Large intestine (tissue), 12 donors: Measurements from ENCODE around the gene REST. TPM values are rescaled to one million over a fixed set of nuclear protein-coding genes. Genes with fewer than 3 reads are reported as not detected.
A peak's percentile ranks its signal among the peaks of the same experiment; 100 is the strongest.

Experiments
- DNase-seq, 2 donors: peaks; one replicate each; pipeline versions ENCODE4 v3.0.0 to v3.0.0-alpha.2; 2013
- H3K27ac ChIP-seq: one replicate; pipeline ENCODE4 v1.5.1; 2013; ENCODE audit warnings: low read length
- H3K27me3 ChIP-seq: 2 replicates; pipeline ENCODE4 v1.6.1; 2013; ENCODE audit warnings: low read length; ENCODE audit not compliant: control insufficient read depth, insufficient read depth
- H3K36me3 ChIP-seq: 2 replicates; pipeline ENCODE4 v1.6.1; 2013; ENCODE audit warnings: low read length; ENCODE audit not compliant: control insufficient read depth, insufficient read depth
- H3K4me1 ChIP-seq: one replicate; pipeline ENCODE4 v1.6.1; 2013; ENCODE audit warnings: low read length; ENCODE audit not compliant: control insufficient read depth, insufficient read depth
- H3K4me3 ChIP-seq: one replicate; pipeline ENCODE4 v1.5.1; 2013; ENCODE audit warnings: low read length
- H3K9me3 ChIP-seq: one replicate; pipeline ENCODE4 v1.6.1; 2013; ENCODE audit warnings: mild to moderate bottlenecking, low read depth, low read length, moderate library complexity; ENCODE audit not compliant: control insufficient read depth
- WGBS: methylation state at CpG from one replicate; pipeline ENCODE4 v1.1.5; 2013; ENCODE audit warnings: low lambda C conversion rate; ENCODE audit not compliant: insufficient coverage; 5-methylcytosine and 5-hydroxymethylcytosine counted together
- long read RNA-seq, 11 donors: transcript quantifications; one replicate each; lab custom pipeline, GENCODE V29; 2026
- polyA plus RNA-seq: library from polyadenylated mRNA; unstranded; fragments of 120-200 nt; gene quantifications from one replicate; pipeline ENCODE4 v1.2.1, GENCODE V29; 2013

Gene REST, protein sequence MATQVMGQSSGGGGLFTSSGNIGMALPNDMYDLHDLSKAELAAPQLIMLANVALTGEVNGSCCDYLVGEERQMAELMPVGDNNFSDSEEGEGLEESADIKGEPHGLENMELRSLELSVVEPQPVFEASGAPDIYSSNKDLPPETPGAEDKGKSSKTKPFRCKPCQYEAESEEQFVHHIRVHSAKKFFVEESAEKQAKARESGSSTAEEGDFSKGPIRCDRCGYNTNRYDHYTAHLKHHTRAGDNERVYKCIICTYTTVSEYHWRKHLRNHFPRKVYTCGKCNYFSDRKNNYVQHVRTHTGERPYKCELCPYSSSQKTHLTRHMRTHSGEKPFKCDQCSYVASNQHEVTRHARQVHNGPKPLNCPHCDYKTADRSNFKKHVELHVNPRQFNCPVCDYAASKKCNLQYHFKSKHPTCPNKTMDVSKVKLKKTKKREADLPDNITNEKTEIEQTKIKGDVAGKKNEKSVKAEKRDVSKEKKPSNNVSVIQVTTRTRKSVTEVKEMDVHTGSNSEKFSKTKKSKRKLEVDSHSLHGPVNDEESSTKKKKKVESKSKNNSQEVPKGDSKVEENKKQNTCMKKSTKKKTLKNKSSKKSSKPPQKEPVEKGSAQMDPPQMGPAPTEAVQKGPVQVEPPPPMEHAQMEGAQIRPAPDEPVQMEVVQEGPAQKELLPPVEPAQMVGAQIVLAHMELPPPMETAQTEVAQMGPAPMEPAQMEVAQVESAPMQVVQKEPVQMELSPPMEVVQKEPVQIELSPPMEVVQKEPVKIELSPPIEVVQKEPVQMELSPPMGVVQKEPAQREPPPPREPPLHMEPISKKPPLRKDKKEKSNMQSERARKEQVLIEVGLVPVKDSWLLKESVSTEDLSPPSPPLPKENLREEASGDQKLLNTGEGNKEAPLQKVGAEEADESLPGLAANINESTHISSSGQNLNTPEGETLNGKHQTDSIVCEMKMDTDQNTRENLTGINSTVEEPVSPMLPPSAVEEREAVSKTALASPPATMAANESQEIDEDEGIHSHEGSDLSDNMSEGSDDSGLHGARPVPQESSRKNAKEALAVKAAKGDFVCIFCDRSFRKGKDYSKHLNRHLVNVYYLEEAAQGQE
- polyA plus RNA-seq = 22.3 TPM
- long read RNA-seq, donor 1, full-length matches to known transcripts = 2 of 43 reads
- long read RNA-seq, donor 1, partial matches to known transcripts = 23 of 43 reads
- long read RNA-seq, donor 1, other reads (novel, unspliced or antisense) = 18 of 43 reads
- long read RNA-seq, donor 2, full-length matches to known transcripts = 7 of 145 reads
- long read RNA-seq, donor 2, partial matches to known transcripts = 138 of 145 reads
- long read RNA-seq, donor 2, other reads (novel, unspliced or antisense) = 0 of 145 reads
- long read RNA-seq, donor 3, full-length matches to known transcripts = 9 of 169 reads
- long read RNA-seq, donor 3, partial matches to known transcripts = 79 of 169 reads
- long read RNA-seq, donor 3, other reads (novel, unspliced or antisense) = 81 of 169 reads
- long read RNA-seq, donor 4, partial matches to known transcripts = 0 of 1 reads
- long read RNA-seq, donor 4, other reads (novel, unspliced or antisense) = 0 of 1 reads
- long read RNA-seq, donor 5, full-length matches to known transcripts = 2 of 29 reads
- long read RNA-seq, donor 5, partial matches to known transcripts = 27 of 29 reads
- long read RNA-seq, donor 5, other reads (novel, unspliced or antisense) = 0 of 29 reads
- long read RNA-seq, donor 6, full-length matches to known transcripts = 7 of 91 reads
- long read RNA-seq, donor 6, partial matches to known transcripts = 51 of 91 reads
- long read RNA-seq, donor 6, other reads (novel, unspliced or antisense) = 33 of 91 reads
- long read RNA-seq, donor 7, full-length matches to known transcripts = 3 of 53 reads
- long read RNA-seq, donor 7, partial matches to known transcripts = 37 of 53 reads
- long read RNA-seq, donor 7, other reads (novel, unspliced or antisense) = 13 of 53 reads
- long read RNA-seq, donor 8, full-length matches to known transcripts = 8 of 170 reads
- long read RNA-seq, donor 8, partial matches to known transcripts = 121 of 170 reads
- long read RNA-seq, donor 8, other reads (novel, unspliced or antisense) = 41 of 170 reads
- long read RNA-seq, donor 9, full-length matches to known transcripts = 2 of 2 reads
- long read RNA-seq, donor 9, partial matches to known transcripts = 0 of 2 reads
- long read RNA-seq, donor 9, other reads (novel, unspliced or antisense) = 0 of 2 reads
- long read RNA-seq, donor 10, full-length matches to known transcripts = 8 of 141 reads
- long read RNA-seq, donor 10, partial matches to known transcripts = 92 of 141 reads
- long read RNA-seq, donor 10, other reads (novel, unspliced or antisense) = 41 of 141 reads
- long read RNA-seq, donor 11, full-length matches to known transcripts = 4 of 11 reads
- long read RNA-seq, donor 11, partial matches to known transcripts = 7 of 11 reads
- long read RNA-seq, donor 11, other reads (novel, unspliced or antisense) = 0 of 11 reads

- Histone ChIP-seq H3K27me3 (no peaks in the 10 kb centered on the region), H3K36me3 (no peaks in the 10 kb centered on the region), H3K4me3 (peak within 1 kb of the TSS; percentile 83), H3K4me1 (peaks cover 11% of the 10 kb centered on the region), H3K9me3 (no peaks in the 10 kb centered on the region), H3K27ac (peak within 1 kb of the TSS; percentile 89)
- DNase-seq = peak; percentile 64 to 87
- 0% methylated on average over 2 of the region's 74 CpGs for WGBS
Measured at GRCh38 chr4:56907489-56908205, at the start of gene REST. TSS of gene REST (plus strand) at chr4:56907900. CDS start at chr4:56910639, 2,739 bp downstream.

DNA sequence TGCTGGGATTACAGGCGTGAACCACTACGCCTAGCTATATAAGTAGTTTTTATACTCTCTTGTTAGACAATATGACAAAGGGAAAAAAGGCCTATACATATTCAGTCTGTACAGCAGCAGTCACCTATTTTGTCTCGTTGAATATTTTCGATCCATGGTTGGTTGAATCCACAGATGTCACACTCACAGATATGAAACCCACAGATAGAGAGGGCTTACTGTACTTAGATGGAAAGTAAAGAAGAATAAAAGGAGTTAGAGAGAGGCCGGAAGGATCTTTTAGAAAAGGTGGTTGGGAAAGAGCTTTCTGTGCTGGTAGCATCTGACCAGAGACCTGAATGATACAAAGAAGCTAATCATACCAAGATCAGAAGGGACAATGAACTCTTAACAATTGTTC lies 47.9 kb upstream of the REST start:
- no peaks in the 10 kb centered on the region for H3K4me1 ChIP-seq
- WGBS = no CpG with 5 or more reads among the region's 5 CpGs
- H3K27ac ChIP-seq = no peak overlapping the region
- DNase-seq = no peak
- H3K27me3 ChIP-seq = peaks cover 4% of the 10 kb centered on the region
- no peaks in the 10 kb centered on the region for H3K36me3 ChIP-seq
- no peak overlapping the region for H3K4me3 ChIP-seq
- H3K9me3 ChIP-seq = no peaks in the 10 kb centered on the region

DNA sequence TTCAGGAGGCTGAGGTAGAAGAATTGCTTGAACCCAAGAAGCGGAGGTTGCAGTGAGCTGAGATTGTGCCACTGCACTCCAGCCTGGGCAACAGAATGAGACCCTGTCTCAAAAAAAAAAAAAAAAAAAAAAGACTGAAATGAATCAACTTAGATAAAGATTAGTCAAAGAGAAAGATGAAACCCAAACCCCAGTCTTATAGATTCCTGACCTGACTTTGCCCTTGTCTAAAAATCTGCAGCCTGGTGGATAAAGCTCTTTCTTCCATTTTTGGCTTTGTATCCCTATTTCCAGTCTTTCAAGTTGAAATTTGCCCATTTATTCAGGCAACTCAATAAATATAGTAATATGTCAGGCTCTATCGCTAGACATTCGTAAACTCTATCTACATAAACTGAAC lies 46.9 kb upstream of the REST start:
- H3K27me3 ChIP-seq = peaks cover 4% of the 10 kb centered on the region
- no peak overlapping the region for H3K27ac ChIP-seq
- DNase-seq = no peak
- H3K4me1 ChIP-seq = no peaks in the 10 kb centered on the region
- no peaks in the 10 kb centered on the region for H3K9me3 ChIP-seq
- WGBS = 100% methylated on average over 2 of the region's 3 CpGs
- no peak overlapping the region for H3K4me3 ChIP-seq
- no peaks in the 10 kb centered on the region for H3K36me3 ChIP-seq

GRCh38 chr4:56861360-56861759 lies 46.3 kb upstream of the REST start:
- no peaks in the 10 kb centered on the region for H3K36me3 ChIP-seq
- peaks cover 4% of the 10 kb centered on the region for H3K27me3 ChIP-seq
- no peak for DNase-seq
- H3K4me1 ChIP-seq = no peaks in the 10 kb centered on the region
- H3K4me3 ChIP-seq = no peak overlapping the region
- H3K9me3 ChIP-seq = no peaks in the 10 kb centered on the region
- no peak overlapping the region for H3K27ac ChIP-seq
- no CpG with 5 or more reads among the region's 1 CpG for WGBS

DNA sequence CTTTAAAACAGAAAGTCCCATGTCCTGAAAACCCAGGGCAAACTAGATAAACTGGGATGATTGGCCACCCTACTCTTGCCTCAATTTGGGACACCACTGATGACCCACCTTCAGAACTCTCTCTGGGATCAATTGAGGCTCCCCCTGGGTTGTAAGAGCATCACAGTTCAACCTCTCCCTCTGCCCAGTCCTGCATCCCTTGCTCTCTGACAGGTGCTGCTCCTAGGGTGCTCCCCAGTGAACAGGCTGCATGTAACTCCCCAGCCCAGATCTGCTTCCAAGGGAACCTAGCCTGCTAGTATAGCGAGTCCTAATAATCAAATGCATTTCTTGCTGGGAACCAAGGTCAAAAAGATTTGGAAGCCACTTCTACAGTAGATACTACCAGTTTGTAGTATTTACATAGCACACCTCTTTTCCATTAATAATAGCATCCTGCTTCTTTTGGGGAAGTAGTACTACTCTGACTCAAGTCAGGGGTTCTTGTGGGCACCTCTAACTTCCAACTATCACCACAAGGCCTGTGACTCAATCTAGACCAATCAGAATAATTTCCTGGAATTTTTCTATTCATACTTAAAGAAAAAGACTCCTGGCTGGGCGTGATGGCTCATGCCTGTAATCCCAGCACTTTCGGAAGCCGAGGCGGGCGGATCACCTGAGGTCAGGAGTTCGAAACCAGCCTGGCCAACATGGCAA lies 44.1 kb upstream of the REST start:
- no CpG with 5 or more reads among the region's 7 CpGs for WGBS
- no peaks in the 10 kb centered on the region for H3K27me3 ChIP-seq

DNA sequence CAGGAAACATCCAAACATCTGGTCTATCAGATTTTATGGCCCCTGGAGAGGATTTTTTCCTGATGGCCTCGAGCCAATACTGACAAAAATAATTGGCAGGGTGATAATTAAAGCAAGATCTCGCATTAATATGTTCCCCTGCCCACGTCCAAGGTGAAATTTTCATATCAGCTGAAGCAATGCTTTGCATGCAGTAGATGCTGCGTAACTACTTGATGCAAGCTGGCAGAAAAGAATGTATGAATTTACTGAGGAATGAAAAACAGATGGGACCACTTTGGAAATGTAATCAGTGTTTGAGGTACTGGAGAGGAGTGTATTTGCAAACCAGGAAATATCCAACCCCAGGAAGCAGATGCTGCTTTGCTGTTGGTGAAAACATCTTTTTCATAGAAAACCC lies 36.8 kb upstream of the REST start:
- 67% methylated on average over 2 of the region's 4 CpGs for WGBS
- no peak overlapping the region for H3K27ac ChIP-seq
- no peaks in the 10 kb centered on the region for H3K36me3 ChIP-seq
- no peaks in the 10 kb centered on the region for H3K4me1 ChIP-seq
- no peaks in the 10 kb centered on the region for H3K9me3 ChIP-seq
- H3K4me3 ChIP-seq = no peak overlapping the region
- no peaks in the 10 kb centered on the region for H3K27me3 ChIP-seq
- peak in 1 of 2 donors; percentile 6 for DNase-seq

More for the DNA sequence above, 44.1 kb upstream of the REST start:
- no peaks in the 10 kb centered on the region for H3K36me3 ChIP-seq
- H3K4me3 ChIP-seq = no peak overlapping the region
- H3K27ac ChIP-seq = no peak overlapping the region
- DNase-seq = no peak
- no peaks in the 10 kb centered on the region for H3K9me3 ChIP-seq
- no peaks in the 10 kb centered on the region for H3K4me1 ChIP-seq

GRCh38 chr4:56871371-56871866 lies 36.3 kb upstream of the REST start:
- Histone ChIP-seq H3K4me3 (no peak overlapping the region), H3K27ac (no peak overlapping the region), H3K27me3 (no peaks in the 10 kb centered on the region), H3K4me1 (no peaks in the 10 kb centered on the region), H3K36me3 (no peaks in the 10 kb centered on the region), H3K9me3 (no peaks in the 10 kb centered on the region)
- WGBS = no CpG with 5 or more reads among the region's 10 CpGs
- DNase-seq = peak in 1 of 2 donors; percentile 3

- peak in 1 of 2 donors; percentile 12 for DNase-seq
Measured at GRCh38 chr4:56874166-56874565, 33.5 kb upstream of the REST start.

More at GRCh38 chr4:56874166-56874565, 33.5 kb upstream of the REST start:
- Histone ChIP-seq H3K4me1 (no peaks in the 10 kb centered on the region), H3K4me3 (no peak overlapping the region), H3K9me3 (no peaks in the 10 kb centered on the region), H3K27ac (no peak overlapping the region), H3K27me3 (no peaks in the 10 kb centered on the region), H3K36me3 (no peaks in the 10 kb centered on the region)
- no CpG with 5 or more reads among the region's 10 CpGs for WGBS
